ENCODE data around the gene ZNF467.

Gene ZNF467

GRCh38 chr7:149785402-149785801 lies 12.0 kb upstream of the ZNF467 start:
- no peak for DNase-seq

- no peak for DNase-seq
These were observed 10.8 kb upstream of the ZNF467 start for GRCh38 chr7:149784251-149784608.

- DNase-seq, result no peak
These were observed 10.2 kb upstream of the ZNF467 start for GRCh38 chr7:149783386-149784250.

- DNase-seq, result no peak
These were observed 9.4 kb upstream of the ZNF467 start for GRCh38 chr7:149782682-149783345.

GRCh38 chr7:149781921-149782320 lies 8.5 kb upstream of the ZNF467 start:
- DNase-seq, result no peak

GRCh38 chr7:149780636-149781419 lies 7.4 kb upstream of the ZNF467 start:
- no peak for DNase-seq

GRCh38 chr7:149780056-149780455 lies 6.7 kb upstream of the ZNF467 start:
- DNase-seq, result no peak

- no peak for DNase-seq
These were observed 6.1 kb upstream of the ZNF467 start for GRCh38 chr7:149779502-149779805.

- no peak for DNase-seq
These were observed 5.5 kb upstream of the ZNF467 start for GRCh38 chr7:149778696-149779501.

GRCh38 chr7:149778327-149778637 lies 4.9 kb upstream of the ZNF467 start:
- no peak for DNase-seq

- no peak for DNase-seq
These were observed 4.4 kb upstream of the ZNF467 start for GRCh38 chr7:149777551-149778326.

GRCh38 chr7:149776848-149777407 lies 3.5 kb upstream of the ZNF467 start:
- DNase-seq, result no peak

GRCh38 chr7:149776289-149776688 lies 2.9 kb upstream of the ZNF467 start:
- DNase-seq, result no peak

- DNase-seq, result no peak
These were observed 1.8 kb upstream of the ZNF467 start for GRCh38 chr7:149775176-149775556.

GRCh38 chr7:149774237-149775175 lies 1.1 kb upstream of the ZNF467 start:
- DNase-seq, result no peak

- peak; percentile 54 for DNase-seq
These were observed 393 bp downstream of the ZNF467 start for GRCh38 chr7:149772956-149773434.

- no peak for DNase-seq
These were observed 990 bp downstream of the ZNF467 start for GRCh38 chr7:149772241-149772955.

GRCh38 chr7:149771720-149772240 lies 1.6 kb downstream of the ZNF467 start:
- DNase-seq, result peak; percentile 91

- DNase-seq, result peak; percentile 17
These were observed 2.4 kb downstream of the ZNF467 start for GRCh38 chr7:149770728-149771636.

All from stimulated activated CD4-positive, alpha-beta T cell treated with anti-CD3 and anti-CD28 coated beads, Interleukin-15, amount 100 ng/mL, for 24 hours (primary cell).